ENCODE measurements around the gene RNF223.

GRCh38 chr1:1081311-1082238 is 7.5 kb upstream of the RNF223 start:
- TF ChIP-seq CTCF (IDR thresholded peaks at IDR 0.05) (no peak), POLR2A (IDR thresholded peaks at IDR 0.05) (no peak)
